HG02943 (cell line): ENCODE data around the gene TNIK.
"Not testable (repeated sequence)": the region's sequence is repeated elsewhere in the genome, so short reads cannot be mapped to it uniquely, and the experiment has no call there.

ENCODE experiments used
- ATAC-seq: cut with Tn5 transposase; IDR thresholded peaks from one replicate; pipeline ENCODE4 v1.9.1; 2021; ENCODE audit warnings: mild to moderate bottlenecking, low read depth, moderate library complexity; ENCODE audit not compliant: unreplicated experiment

TNIK gene

GRCh38 chr3:171371354-171371753 lies 88.9 kb downstream of the TNIK start:
- no peak for ATAC-seq

- ATAC-seq = no peak
These were observed 91.0 kb downstream of the TNIK start for GRCh38 chr3:171369156-171369555.

- not testable (repeated sequence) for ATAC-seq
These were observed 93.5 kb downstream of the TNIK start for GRCh38 chr3:171366738-171367137.

GRCh38 chr3:171366043-171366442 lies 94.2 kb downstream of the TNIK start:
- no peak for ATAC-seq

- ATAC-seq = no peak
These were observed 94.7 kb downstream of the TNIK start for GRCh38 chr3:171365489-171365888.

- ATAC-seq = no peak
These were observed 95.7 kb downstream of the TNIK start for GRCh38 chr3:171364500-171364899.

GRCh38 chr3:171363202-171363601 lies 97.0 kb downstream of the TNIK start:
- ATAC-seq = no peak

GRCh38 chr3:171362575-171362974 lies 97.6 kb downstream of the TNIK start:
- ATAC-seq = no peak

GRCh38 chr3:171358881-171359198 lies 101.4 kb downstream of the TNIK start:
- ATAC-seq = no peak

- no peak for ATAC-seq
These were observed 101.9 kb downstream of the TNIK start for GRCh38 chr3:171358181-171358880.

GRCh38 chr3:171357721-171358120 lies 102.5 kb downstream of the TNIK start:
- ATAC-seq = no peak

GRCh38 chr3:171356251-171356650 lies 104.0 kb downstream of the TNIK start:
- ATAC-seq = no peak

GRCh38 chr3:171354706-171355582 lies 105.3 kb downstream of the TNIK start:
- ATAC-seq = no peak

GRCh38 chr3:171354049-171354705 lies 106.0 kb downstream of the TNIK start:
- ATAC-seq = no peak

- no peak for ATAC-seq
These were observed 106.8 kb downstream of the TNIK start for GRCh38 chr3:171353423-171353822.

- ATAC-seq = no peak
These were observed 107.7 kb downstream of the TNIK start for GRCh38 chr3:171352387-171352935.

- ATAC-seq = no peak
These were observed 108.5 kb downstream of the TNIK start for GRCh38 chr3:171351676-171352075.

- ATAC-seq = no peak
These were observed 109.8 kb downstream of the TNIK start for GRCh38 chr3:171350364-171350763.

- no peak for ATAC-seq
These were observed 110.8 kb downstream of the TNIK start for GRCh38 chr3:171349392-171349791.

- ATAC-seq = no peak
These were observed 112.1 kb downstream of the TNIK start for GRCh38 chr3:171348121-171348520.
